WTC11 (cell line): ENCODE data around the gene CAPN3. TPM values are rescaled to one million over a fixed set of nuclear protein-coding genes. Genes with fewer than 3 reads are reported as not detected.
A peak's percentile ranks its signal among the peaks of the same experiment; 100 is the strongest.

ENCODE experiments used
- ATAC-seq: fragments of 200-7000 bp; cut with Tn5 transposase; 2 replicates; pipeline ENCODE4 v1.10.0; 2021; ENCODE audit warnings: mild to moderate bottlenecking, moderate library complexity
- CTCF ChIA-PET: fragments of 300-600 bp; sonication (Branson Sonifier 250); formaldehyde crosslinking; loops from one replicate; lab custom pipeline; 2021; ENCODE audit warnings: antibody characterized with exemption; lab: Charles Lee
- POLR2A ChIA-PET: fragments of 350-600 bp; sonication (Branson Sonifier 250); formaldehyde crosslinking; loops from one replicate; lab custom pipeline; 2021; ENCODE audit warnings: antibody characterized with exemption; lab: Charles Lee
- DNase-seq: peaks from one replicate; pipeline ENCODE4 v3.0.0; 2021; ENCODE audit warnings: low spot score
- H3K27ac Mint-ChIP-seq: 2 replicates; pipeline ENCODE4 v1.8.0; 2021; ENCODE audit warnings: mixed read lengths
- H3K27me3 Mint-ChIP-seq: 2 replicates; pipeline ENCODE4 v1.8.0; 2021; ENCODE audit warnings: low read depth, mild to moderate bottlenecking, moderate library complexity, mixed read lengths
- H3K36me3 Mint-ChIP-seq: 2 replicates; pipeline ENCODE4 v1.8.0; 2021; ENCODE audit warnings: mixed read lengths
- H3K4me1 Mint-ChIP-seq: 2 replicates; pipeline ENCODE4 v1.8.0; 2022; ENCODE audit warnings: mixed read lengths
- H3K4me3 Mint-ChIP-seq: 2 replicates; pipeline ENCODE4 v1.8.0; 2021; ENCODE audit warnings: mild to moderate bottlenecking, moderate library complexity, mixed read lengths
- H3K9me3 Mint-ChIP-seq: 2 replicates; pipeline ENCODE4 v1.8.0; 2021; ENCODE audit warnings: mixed read lengths
- ATF3 ChIP-seq: sonication (generic); formaldehyde crosslinking; conservative IDR thresholded peaks from 2 replicates; pipeline ENCODE4 v1.8.1; 2022; ENCODE audit warnings: mild to moderate bottlenecking, missing genetic modification reagents
- CBFB ChIP-seq: sonication (generic); formaldehyde crosslinking; IDR thresholded peaks from 2 replicates; pipeline ENCODE4 v1.8.1; 2022; ENCODE audit warnings: mild to moderate bottlenecking, low read depth, missing genetic modification reagents
- CREB1 ChIP-seq: sonication (generic); formaldehyde crosslinking; IDR thresholded peaks from 2 replicates; pipeline ENCODE4 v1.8.0; 2023; ENCODE audit warnings: mild to moderate bottlenecking, missing genetic modification reagents
- FOXJ3 ChIP-seq: sonication (generic); formaldehyde crosslinking; IDR thresholded peaks from 2 replicates; pipeline ENCODE4 v1.9.0; 2021; ENCODE audit warnings: missing genetic modification reagents, mild to moderate bottlenecking, borderline replicate concordance
- FOXP1 ChIP-seq: sonication (generic); formaldehyde crosslinking; IDR thresholded peaks from 2 replicates; pipeline ENCODE4 v1.8.0; 2022; ENCODE audit warnings: missing genetic modification reagents, mild to moderate bottlenecking, moderate library complexity, borderline replicate concordance
- GRHL2 ChIP-seq: fragments of 250-450 bp; sonication (Bioruptor Pico); IDR thresholded peaks from 2 replicates; pipeline ENCODE4 v1.8.0; 2022; ENCODE audit warnings: mild to moderate bottlenecking, moderate library complexity; ENCODE audit not compliant: insufficient replicate concordance, severe bottlenecking
- MYBL2 ChIP-seq: sonication (generic); formaldehyde crosslinking; IDR thresholded peaks from 2 replicates; pipeline ENCODE4 v1.8.1; 2023; ENCODE audit warnings: mild to moderate bottlenecking, moderate library complexity, missing genetic modification reagents
- NFE2L1 ChIP-seq: sonication (generic); formaldehyde crosslinking; IDR thresholded peaks from 2 replicates; pipeline ENCODE4 v1.8.1; 2023; ENCODE audit warnings: missing genetic modification reagents
- PREB ChIP-seq: sonication (generic); formaldehyde crosslinking; IDR thresholded peaks from 2 replicates; pipeline ENCODE4 v1.8.1; 2022; ENCODE audit warnings: mild to moderate bottlenecking, missing genetic modification reagents, moderate library complexity, borderline replicate concordance
- ZNF396 ChIP-seq: fragments of 250-450 bp; sonication (Bioruptor Pico); IDR thresholded peaks from 2 replicates; pipeline ENCODE4 v1.8.0; 2021; ENCODE audit warnings: mild to moderate bottlenecking, moderate library complexity, borderline replicate concordance
- ZNF532 ChIP-seq: fragments of 250-450 bp; sonication (Bioruptor Pico); IDR thresholded peaks from 2 replicates; pipeline ENCODE4 v1.9.0; 2021; ENCODE audit warnings: mild to moderate bottlenecking, borderline replicate concordance
- ZSCAN18 ChIP-seq: fragments of 250-450 bp; sonication (Bioruptor Pico); IDR thresholded peaks from 2 replicates; pipeline ENCODE4 v2.1.2; 2022; ENCODE audit warnings: mild to moderate bottlenecking, moderate library complexity
- total RNA-seq: library from RNA; stranded (reverse); gene quantifications from 3 replicates; pipeline ENCODE4 v1.2.3, GENCODE V29; 2021
- TF ChIP-seq, protein P1 (sequence below): sonication (generic); formaldehyde crosslinking; IDR thresholded peaks from 2 replicates; pipeline ENCODE4 v1.8.0; 2022; ENCODE audit warnings: mild to moderate bottlenecking, missing genetic modification reagents
- TF ChIP-seq, protein P2 (sequence below): fragments of 250-450 bp; sonication (Bioruptor Pico); IDR thresholded peaks from 2 replicates; pipeline ENCODE4 v1.9.0; 2021; ENCODE audit warnings: mild to moderate bottlenecking
- TF ChIP-seq, protein P3 (sequence below): sonication (generic); formaldehyde crosslinking; IDR thresholded peaks from 2 replicates; pipeline ENCODE4 v1.8.1; 2022; ENCODE audit warnings: mild to moderate bottlenecking, moderate library complexity, missing genetic modification reagents

The CAPN3 gene
- total RNA-seq, 1 experiment from 2014 or later = 0.70 TPM

GRCh38 chr15:42449770-42450424 lies 90.6 kb downstream of the CAPN3 start:
- POLR2A ChIA-PET = no interaction called here
- no peak for TF ChIP-seq ZSCAN18 (CRISPR knock-in tag)
- TF ChIP-seq ZNF396 (CRISPR knock-in tag) = no peak
- TF ChIP-seq MYBL2 (CRISPR knock-in tag) = no peak
- TF ChIP-seq, protein P1, sequence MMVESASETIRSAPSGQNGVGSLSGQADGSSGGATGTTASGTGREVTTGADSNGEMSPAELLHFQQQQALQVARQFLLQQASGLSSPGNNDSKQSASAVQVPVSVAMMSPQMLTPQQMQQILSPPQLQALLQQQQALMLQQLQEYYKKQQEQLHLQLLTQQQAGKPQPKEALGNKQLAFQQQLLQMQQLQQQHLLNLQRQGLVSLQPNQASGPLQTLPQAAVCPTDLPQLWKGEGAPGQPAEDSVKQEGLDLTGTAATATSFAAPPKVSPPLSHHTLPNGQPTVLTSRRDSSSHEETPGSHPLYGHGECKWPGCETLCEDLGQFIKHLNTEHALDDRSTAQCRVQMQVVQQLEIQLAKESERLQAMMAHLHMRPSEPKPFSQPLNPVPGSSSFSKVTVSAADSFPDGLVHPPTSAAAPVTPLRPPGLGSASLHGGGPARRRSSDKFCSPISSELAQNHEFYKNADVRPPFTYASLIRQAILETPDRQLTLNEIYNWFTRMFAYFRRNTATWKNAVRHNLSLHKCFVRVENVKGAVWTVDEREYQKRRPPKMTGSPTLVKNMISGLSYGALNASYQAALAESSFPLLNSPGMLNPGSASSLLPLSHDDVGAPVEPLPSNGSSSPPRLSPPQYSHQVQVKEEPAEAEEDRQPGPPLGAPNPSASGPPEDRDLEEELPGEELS = no peak
- TF ChIP-seq CBFB (CRISPR knock-in tag) = no peak
- TF ChIP-seq CREB1 (CRISPR knock-in tag) = no peak
- no peak for TF ChIP-seq NFE2L1 (CRISPR knock-in tag)
- no peak for TF ChIP-seq ATF3 (CRISPR knock-in tag)
- TF ChIP-seq PREB (CRISPR knock-in tag) = no peak
- no peak for TF ChIP-seq ZNF532 (CRISPR knock-in tag)
- no peak for TF ChIP-seq FOXP1 (CRISPR knock-in tag)
- TF ChIP-seq, all 79 proteins: peak for 0
- H3K9me3 Mint-ChIP-seq = no peaks in the 10 kb centered on the region
- no peak for DNase-seq
- no peak for ATAC-seq
- H3K4me1 Mint-ChIP-seq = no peaks in the 10 kb centered on the region
- no peak overlapping the region for H3K4me3 Mint-ChIP-seq
- H3K27me3 Mint-ChIP-seq = no peaks in the 10 kb centered on the region
- CTCF ChIA-PET = no interaction called here
- H3K36me3 Mint-ChIP-seq = peaks cover 39% of the 10 kb centered on the region
- peak overlapping the region; percentile 20; the same call in 1 of the 2 replicates for H3K27ac Mint-ChIP-seq

- no peaks in the 10 kb centered on the region for H3K27me3 Mint-ChIP-seq
- ChIA-PET POLR2A (no interaction called here), CTCF (no interaction called here)
- H3K4me3 Mint-ChIP-seq = no peak overlapping the region
- H3K36me3 Mint-ChIP-seq = peaks cover 35% of the 10 kb centered on the region
- DNase-seq = no peak
- H3K27ac Mint-ChIP-seq = no peak overlapping the region
- H3K9me3 Mint-ChIP-seq = no peaks in the 10 kb centered on the region
- no peak for ATAC-seq
- no peaks in the 10 kb centered on the region for H3K4me1 Mint-ChIP-seq
- no peak for TF ChIP-seq FOXJ3 (CRISPR knock-in tag)
- TF ChIP-seq CREB1 (CRISPR knock-in tag) = no peak
- TF ChIP-seq GRHL2 (CRISPR knock-in tag) = no peak
- TF ChIP-seq, protein P2, sequence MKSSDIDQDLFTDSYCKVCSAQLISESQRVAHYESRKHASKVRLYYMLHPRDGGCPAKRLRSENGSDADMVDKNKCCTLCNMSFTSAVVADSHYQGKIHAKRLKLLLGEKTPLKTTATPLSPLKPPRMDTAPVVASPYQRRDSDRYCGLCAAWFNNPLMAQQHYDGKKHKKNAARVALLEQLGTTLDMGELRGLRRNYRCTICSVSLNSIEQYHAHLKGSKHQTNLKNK = no peak
- TF ChIP-seq, protein P3, sequence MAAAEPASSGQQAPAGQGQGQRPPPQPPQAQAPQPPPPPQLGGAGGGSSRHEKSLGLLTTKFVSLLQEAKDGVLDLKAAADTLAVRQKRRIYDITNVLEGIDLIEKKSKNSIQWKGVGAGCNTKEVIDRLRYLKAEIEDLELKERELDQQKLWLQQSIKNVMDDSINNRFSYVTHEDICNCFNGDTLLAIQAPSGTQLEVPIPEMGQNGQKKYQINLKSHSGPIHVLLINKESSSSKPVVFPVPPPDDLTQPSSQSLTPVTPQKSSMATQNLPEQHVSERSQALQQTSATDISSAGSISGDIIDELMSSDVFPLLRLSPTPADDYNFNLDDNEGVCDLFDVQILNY = no peak
- no peak for TF ChIP-seq ATF3 (CRISPR knock-in tag)
Measured at GRCh38 chr15:42450425-42450790, 91.1 kb downstream of the CAPN3 start.
